Frontal cortex (tissue), 4 donors: ENCODE data around the gene CXCL17. TPM values are rescaled to one million over a fixed set of nuclear protein-coding genes. Genes with fewer than 3 reads are reported as not detected.

ENCODE experiments used
- DNase-seq, 2 donors: peaks; one replicate each; pipeline ENCODE4 v3.0.0; 2012; ENCODE audit warnings: low spot score in 2 of 2
- FAIRE-seq: peaks from 2 replicates; lab custom pipeline; 2012; peaks lifted over from hg19 to GRCh38; lab: Jason Lieb, UNC
- total RNA-seq: library from RNA; depleted of rRNA; stranded (reverse); fragments of >200 nt; gene quantifications from one replicate; pipeline ENCODE4 v1.2.3, GENCODE V29; 2014
- donor health status: control.
- donor health status: control.
- donor health status: control.

CXCL17 gene
- total RNA-seq, 1 donor from 2014 or later, result not detected

DNA sequence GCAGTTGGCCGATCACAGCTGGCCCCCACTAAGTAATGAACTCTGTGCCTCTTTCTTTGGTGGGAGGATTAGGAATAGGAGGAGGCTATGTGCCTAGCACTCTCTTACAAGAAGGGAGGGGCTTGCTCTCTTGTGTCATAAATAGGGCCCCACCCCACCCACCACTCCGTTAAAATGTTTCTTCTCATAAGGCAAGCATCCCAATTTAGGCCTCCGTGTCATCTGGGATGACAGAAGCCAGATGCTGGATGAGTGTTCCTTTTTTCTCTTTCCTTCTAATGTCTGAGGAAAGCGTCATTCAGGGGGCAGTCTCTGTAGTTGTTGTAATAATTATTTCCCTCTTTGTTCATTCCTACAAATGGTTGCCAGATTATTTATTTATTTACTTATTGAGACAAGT lies 15.4 kb downstream of the CXCL17 start, which contains the start of gene LIPE:
LIPE (minus strand) TSS at position 76 of the 400 bp plus-strand sequence. CDS start 239 bp downstream, outside the sequence.
- FAIRE-seq (no peak), DNase-seq (no peak)

DNA sequence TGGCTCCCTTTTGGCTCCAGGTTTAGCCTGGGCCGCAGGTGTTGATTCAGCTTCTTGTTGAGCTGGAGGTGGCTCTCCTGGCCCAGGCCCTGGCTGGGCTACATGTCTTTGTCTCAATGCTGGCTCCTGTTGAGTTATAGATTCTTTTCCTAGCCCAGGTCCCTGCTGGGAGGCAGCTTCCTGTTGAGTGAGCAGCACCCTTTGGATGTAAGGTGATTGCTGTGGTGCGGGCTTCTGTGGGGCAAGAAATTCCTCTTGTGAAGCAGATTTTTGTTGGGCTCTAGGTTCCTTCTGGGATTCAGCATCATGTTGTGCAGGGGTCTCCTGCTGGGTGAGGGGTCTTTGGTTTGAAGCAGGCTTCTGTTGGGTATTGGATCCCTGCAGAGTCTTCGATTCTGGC lies 16.1 kb downstream of the CXCL17 start:
- FAIRE-seq (no peak), DNase-seq (no peak)

DNA sequence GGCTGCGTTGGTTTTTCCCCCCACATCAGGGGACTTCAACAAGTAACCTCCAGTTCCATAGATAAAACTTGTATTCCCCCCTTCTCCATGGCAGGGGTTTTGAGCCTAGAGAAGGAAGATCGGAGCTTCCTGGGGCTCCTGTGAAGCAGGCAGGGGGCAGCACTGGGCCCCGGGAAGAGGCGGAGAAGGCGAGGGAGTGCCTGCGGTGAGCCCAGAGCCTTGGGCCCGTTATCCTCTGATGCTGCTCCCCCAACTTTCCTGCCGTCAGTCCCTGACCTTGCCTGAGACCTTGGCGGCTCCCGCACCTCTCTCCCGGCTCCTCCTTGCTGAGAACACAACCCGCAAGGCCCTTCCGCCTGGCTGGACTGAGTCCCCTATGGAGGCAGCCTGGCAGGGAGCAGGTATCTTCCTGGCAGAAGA lies 18.0 kb downstream of the CXCL17 start:
- no peak for FAIRE-seq
- DNase-seq, result no peak

DNA sequence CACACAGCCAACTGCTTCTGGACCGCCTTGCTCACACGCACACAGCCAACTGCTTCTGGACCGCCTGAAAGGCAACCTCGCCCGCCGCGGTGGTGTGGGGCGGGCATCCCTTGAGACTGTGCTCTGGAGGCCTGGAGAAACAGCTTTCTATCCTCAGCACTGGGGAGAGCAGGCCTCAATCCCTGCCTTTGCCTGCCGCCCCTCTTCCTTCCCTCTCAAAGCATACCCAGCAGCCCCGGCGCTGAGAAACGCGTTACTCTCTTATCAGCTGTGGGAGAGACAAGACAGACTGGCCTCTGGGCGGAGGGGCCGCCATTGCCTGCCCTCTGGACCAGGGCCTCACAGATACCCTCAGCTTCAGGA lies 18.4 kb downstream of the CXCL17 start:
- DNase-seq, result no peak
- FAIRE-seq, result no peak

DNA sequence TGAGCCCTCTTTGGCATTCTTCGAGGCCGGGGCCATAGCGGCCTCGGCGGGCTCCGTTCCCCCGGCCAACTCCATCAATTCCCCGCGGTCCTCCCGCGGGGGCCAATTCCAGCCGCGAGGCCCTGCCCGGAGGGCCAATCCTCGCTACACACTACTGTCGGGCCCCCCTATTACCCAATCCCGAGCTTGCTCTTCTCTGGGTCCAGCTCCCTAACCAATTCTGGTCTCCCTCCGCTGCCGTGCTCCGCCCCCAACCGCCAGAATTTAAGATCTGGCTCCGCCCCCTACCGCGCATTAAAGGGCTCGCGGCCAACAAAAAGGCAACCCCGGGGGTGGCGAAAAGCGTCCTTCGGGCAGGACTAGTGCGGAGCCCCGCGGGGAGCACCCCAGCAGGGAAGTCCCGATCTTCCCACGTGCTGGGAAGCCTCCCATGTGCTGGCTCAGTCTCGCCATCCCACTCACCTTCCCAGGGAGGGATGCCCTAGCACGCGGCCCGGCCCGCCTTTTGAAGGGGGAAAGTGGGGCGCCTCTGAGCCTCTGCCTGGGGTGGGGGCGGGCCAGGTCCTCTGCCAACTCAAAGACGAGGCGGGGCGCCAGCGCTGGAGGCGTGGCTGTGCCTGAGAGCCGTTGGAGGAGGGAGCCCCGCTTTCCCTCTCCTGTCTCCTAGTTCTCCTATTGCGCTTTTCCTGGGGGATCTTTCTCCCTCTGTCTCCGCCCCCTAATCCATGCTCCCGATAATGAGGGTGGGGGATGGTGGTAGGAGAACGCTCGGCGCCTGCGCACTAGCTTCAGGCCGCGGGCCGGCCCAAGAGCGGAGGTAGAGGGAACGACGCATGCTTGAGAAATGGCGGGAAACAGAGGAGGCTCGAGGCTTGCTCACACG lies 19.0 kb downstream of the CXCL17 start:
- no peak for FAIRE-seq

DNA sequence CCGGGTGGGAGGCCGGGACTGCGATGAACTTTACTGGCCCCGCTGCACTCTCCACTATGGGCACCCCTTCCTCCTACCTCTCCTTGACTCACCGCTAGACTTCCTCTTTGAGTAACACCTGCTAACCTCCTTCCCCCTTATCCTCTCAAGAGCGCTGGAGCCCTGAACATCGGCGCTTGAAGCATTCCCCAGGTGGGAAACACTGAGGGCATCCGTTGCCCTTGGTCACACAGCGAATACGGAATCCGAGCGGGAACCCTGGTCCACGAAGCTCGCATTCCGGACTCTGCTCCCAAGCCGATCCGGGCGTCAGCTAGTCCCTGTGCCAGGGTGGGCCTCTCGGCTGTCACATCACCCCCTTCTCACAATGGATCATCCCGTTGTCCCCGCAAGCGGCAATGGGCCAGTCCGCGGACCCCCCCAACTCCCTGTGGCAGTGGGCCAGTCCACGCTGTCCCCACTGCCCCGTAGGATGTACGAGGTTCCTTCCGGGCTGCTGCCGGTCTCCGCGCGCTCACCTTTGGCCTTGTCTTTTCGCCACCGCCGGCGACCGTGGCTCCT lies 19.8 kb downstream of the CXCL17 start:
- FAIRE-seq, result no peak
- peak; percentile 41 to 65 for DNase-seq

More for the DNA sequence above, 19.0 kb downstream of the CXCL17 start:
- peak; percentile 83 to 93 for DNase-seq

DNA sequence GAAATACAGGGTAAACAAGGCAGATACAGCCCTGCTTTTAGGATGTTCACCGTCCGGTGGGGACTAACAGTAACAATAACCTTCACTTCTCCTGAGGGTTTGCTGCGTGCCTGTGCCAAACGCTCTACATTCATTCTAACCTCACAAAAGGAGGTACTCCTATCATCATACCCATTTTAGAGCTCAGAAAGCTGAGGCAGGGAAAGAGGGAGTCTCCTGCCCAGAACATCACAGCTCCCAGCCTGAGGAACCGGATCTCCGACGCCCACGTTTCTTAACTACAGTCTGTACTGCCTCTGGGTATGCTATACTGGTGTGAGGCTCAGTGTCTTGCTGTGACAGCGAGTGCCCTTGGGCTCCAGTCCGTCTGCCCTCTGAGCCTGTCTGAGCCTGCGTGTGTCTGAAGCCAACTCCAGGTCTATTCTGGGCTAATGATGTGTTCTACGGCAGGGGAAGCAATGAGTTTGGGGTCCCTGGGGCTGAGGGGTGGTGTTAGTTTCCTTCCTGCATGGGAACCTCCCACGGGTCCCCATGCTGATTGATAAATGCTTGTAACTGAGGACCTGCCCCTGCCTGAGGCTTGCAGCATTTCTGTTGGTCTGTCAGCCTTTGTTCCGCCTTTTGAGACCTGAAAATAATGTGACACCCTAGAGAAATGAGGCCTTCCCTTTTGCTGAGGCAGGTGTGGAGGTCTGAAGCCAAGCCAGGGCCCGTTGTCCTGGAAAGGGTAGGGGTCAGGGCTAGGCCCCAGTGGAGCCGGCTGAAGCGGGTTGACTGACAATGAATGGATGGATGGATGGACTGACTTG lies 20.4 kb downstream of the CXCL17 start:
- no peak for DNase-seq

DNA sequence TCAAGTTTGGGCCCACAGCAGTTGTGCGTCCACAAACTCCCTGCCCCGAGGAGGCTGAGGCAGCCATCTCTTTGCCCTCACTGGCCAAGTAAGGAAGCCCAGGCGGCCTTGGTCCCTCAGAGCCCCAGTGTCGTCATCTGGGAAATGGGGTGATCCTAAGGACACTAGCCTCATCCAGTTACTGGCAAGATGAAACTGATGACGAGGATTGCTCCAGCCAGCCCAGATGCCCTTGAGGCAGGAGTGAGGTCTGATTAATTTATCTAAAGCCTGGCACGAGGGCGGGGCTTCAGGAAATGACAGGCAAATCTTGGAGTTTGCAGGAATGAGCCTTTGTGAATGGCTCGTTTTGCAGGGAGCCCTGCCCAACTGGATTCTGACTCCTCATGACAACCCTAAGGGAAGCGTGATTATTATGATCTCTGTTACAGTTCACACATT lies 21.1 kb downstream of the CXCL17 start:
- FAIRE-seq, result no peak
- DNase-seq, result no peak

More for the DNA sequence above, 20.4 kb downstream of the CXCL17 start:
- no peak for FAIRE-seq

DNA sequence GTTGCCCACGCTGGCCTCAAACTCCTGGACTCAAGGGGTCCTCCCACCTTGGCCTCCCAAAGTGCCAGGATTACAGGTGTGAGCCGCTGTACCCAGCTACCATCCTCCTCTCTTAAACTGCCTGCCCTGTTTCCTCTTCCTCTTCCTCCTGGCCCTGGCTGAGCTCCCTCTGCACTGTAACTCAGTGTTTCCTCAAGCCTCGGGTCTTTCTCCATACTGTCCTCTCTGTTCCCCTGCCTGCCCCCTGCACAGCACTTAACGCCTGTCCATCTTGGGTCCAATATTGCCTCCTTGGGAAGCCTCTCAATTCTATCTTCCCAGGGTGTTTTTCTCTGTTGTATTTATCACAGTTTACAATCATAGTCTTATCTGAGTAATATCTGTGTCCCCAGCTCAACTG lies 21.6 kb downstream of the CXCL17 start:
- no peak for DNase-seq
- no peak for FAIRE-seq

DNA sequence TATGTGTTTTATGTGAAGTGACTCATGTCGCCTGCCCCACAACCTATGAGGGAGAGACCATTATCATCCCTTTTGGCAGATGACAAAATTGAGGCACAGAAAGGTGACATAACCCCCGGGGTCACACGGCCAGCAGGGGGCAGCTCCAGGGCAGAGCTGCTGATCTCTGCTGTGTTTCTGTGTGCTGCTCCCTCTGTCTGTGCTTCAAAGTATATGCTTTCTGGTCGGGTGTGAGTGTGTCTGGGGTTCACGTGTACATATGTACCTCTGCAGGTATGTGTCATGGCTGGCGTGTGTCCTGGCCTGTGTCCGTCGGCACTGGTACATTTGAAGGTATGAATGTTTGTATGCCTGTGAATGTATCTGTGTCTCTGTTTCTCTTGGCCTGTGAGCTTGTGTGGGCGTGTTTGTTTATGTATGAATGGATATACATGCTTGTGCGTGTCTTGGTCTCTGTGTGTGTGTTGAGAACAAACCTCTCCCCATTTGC lies 22.6 kb downstream of the CXCL17 start:
- DNase-seq (peak in 1 of 2 donors; percentile 44), FAIRE-seq (no peak)

DNA sequence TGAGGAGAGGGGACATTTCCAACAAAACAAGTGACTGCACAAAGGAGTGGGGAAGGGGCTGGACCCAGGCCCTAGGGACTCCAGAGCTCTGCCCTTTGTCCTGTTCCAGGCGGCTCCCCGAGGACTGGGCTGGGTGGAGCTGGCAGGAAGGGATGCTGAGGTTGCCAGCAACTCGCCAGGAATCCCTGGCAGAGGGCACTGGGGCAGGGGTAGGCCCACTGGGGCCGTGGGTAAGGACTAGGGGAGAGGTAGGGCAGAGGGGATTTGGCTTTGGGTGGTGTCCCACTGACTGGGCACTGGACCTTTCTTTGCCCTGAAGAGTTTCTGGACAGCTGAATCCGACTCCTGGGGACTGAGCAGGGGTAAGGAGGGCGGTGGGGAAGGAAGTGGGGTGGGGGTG lies 23.4 kb downstream of the CXCL17 start:
- FAIRE-seq (no peak), DNase-seq (no peak)

DNA sequence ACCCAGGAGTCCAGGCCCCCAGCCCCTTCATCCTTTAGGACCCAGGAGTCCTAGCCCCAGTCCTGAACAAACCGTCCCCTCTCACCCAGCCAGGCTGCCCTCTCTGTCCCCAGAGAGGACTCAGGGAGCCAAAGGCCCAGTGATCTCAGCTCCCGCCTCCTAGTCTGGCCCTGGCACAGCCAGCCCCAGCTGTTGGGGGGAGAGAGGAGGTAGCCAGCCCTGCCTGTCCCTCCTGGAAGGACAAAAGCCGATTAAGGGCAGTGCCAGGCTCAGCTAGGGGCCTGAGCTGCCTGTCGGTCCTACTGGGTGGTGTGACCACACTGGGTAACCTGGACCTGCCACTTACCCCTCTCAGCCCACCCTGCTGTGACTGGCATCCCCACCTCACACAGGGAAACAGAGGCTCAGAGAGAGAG lies 30.1 kb downstream of the CXCL17 start:
- DNase-seq (peak in 1 of 2 donors; percentile 64), FAIRE-seq (no peak)

DNA sequence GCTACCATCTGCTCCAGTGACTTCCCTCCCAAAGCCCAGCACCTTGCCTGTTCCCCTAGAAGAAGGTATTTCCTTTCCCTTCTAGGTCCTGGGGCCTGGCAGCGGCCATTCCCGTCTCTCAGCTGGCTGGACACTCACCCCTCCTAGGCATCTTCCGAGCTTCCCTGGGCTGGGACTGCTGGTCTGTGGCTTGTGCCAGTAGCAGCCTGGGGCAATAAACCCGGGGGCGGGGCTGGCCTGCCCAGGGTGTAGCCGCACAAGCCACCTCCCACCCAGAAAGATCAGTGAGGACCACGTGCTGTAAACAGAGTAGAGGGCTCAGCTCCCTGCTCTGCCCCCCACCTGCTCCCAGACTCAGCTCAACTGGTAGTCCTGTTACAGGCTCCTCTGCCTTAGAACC lies 30.5 kb downstream of the CXCL17 start:
- peak in 1 of 2 donors; percentile 67 for DNase-seq
- FAIRE-seq, result no peak

DNA sequence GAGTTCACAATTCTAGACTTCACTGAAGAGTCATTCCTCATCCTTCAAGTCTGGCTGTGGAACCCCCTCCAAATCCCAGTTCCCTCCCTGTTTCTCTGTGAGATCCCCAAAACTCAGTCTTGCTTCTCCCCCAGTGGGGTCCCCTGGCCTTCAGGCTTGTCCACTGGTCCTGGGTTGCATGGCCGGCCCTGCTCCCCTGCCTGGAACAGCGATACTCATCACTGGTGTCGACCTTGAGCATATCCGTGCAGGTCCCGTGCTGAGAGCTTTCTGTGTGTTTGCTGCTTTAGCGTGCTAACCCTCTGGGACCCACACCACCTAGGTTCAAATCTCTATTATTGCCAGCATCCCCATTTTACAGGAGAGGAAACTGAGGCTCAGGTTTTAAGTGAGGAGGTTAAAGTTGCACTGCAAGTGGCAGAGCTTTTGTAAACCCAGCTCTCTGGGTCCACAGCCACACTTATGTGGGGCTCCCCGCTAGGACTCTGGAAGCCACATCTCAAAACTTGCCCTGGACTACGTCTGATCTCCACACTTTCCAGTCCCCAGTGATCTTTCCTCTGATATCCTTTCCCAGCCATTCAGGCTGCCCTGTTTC lies 31.1 kb downstream of the CXCL17 start:
- DNase-seq, result no peak
- FAIRE-seq, result no peak

DNA sequence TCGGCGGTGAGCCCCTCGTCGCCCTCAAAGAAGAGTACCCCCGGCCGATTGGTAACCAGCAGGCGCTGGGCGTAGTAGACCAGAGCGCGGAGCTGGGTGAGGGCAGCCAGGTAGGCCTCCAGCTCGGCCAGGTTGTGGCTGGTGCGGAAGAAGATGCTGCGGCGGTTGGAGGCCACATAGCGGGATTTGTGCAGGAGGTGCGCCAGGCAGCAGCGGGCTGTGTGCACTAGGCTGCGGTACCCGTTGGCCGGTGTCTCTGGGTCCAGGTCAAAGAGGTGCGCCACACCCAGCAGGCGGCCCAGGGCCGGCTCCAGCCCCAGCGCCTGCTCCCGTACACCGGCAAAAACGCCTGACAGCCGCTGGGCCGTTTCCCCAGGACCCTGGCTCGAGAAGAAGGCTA lies 32.4 kb downstream of the CXCL17 start:
- DNase-seq, result no peak
- no peak for FAIRE-seq

DNA sequence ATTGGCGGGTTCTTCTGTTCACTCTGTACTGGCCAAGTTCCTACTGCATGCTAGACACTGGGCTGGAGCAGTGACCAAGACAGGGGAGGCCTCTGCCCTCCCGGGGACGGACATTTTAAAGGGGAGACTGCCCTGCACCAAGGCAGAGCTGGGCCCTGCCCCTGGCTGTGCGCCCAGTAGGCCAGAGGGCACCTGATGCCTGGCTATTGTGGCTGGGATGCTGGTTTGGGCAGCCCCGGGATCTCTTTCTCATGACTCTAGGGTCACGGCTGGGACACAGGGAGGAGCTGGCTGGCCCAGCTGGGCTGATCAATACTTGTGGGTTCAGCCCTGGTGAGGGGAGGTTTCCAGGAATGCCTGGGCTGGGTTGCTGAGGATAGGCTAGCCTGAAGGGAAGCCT lies 33.3 kb downstream of the CXCL17 start:
- FAIRE-seq (no peak), DNase-seq (no peak)

DNA sequence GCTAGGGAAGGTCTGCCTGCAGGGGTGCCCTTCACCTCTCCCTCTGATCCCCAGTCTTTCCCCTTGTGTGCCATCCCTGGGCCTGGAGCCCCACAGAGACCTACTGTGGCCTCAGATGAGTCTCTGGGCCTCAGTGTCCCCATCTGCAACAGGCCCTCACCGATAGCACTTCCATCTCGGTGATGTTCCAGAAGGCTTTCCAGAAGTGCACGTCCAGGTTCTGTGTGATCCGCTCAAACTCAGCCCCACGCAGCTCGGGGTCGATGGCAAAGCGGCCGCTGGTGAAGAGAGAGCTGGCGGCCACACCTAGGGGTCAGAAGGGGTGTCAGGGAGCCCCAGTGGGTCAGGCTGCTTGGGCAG lies 35.0 kb downstream of the CXCL17 start:
- no peak for DNase-seq
- no peak for FAIRE-seq

DNA sequence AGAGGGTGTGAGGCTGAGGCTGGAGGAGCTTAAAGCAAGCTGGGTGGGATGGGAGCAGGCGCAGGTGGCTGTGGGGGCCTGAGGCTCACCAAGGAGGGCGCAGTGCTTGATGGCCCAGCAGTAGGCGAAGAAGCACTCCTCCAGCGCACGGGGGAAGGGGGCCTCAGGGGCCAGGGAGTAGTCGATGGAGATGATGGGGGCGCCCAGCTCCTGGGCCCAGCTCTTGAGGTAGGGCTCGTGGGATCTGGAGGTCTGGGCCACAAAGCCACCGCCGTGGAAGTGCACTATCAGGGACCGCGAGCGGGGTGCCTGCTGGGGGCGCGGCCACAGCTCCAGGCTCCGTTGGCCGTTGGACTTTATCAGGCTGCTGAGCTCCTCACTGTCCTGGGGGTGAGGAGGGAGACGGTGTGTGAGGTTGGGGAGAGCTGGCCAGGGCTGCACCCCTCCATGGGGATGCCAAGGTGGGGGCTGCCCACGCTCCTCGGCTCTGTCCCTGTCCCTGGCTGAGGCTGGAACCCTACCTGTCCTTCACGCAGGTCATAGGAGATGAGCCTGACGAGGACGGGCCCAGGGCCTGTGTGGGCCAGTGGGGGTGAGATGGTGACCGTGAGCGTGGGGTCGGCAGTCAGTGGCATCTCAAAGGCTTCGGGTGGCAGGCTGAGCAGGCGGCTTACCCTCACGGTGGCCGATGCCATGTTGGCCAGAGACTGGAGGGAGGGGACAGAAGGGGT lies 35.5 kb downstream of the CXCL17 start:
- DNase-seq, result no peak

DNA sequence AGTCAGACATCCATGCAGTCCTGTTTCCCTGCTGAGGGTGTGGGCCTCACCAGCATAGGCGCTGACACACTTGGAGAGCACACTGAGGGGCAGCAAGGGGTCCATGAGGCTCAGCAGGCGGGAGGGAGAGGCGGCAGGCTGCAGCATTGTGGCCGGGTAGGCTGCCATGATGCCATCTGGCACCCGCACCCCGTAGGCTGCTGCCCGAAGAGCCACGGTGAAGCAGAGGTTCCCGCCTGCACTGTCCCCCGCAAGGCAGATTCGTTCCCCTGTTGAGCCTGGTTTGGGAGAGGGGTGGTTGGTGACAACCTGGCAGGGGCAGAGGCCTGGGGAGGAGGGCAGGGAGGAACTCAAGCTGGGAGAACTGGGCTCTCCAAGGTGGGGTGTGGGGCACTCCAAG lies 36.6 kb downstream of the CXCL17 start:
- FAIRE-seq (no peak), DNase-seq (no peak)

More for the DNA sequence above, 35.5 kb downstream of the CXCL17 start:
- no peak for FAIRE-seq
